HG03460 (cell line): ENCODE results near the gene AGAP1.

Experiments used
- ATAC-seq: cut with Tn5 transposase; IDR thresholded peaks from one replicate; pipeline ENCODE4 v1.9.1; 2021; ENCODE audit not compliant: unreplicated experiment

Gene AGAP1

GRCh38 chr2:235486729-235487128 is 7.1 kb upstream of the AGAP1 start:
- no peak for ATAC-seq

GRCh38 chr2:235489897-235490296 is 3.9 kb upstream of the AGAP1 start:
- ATAC-seq, result no peak

- ATAC-seq, result no peak
These were observed 946 bp upstream of the AGAP1 start for GRCh38 chr2:235492850-235493344.

- no peak for ATAC-seq
These were observed 455 bp upstream of the AGAP1 start for GRCh38 chr2:235493402-235493774.

- no peak for ATAC-seq
These were observed 1.0 kb downstream of the AGAP1 start for GRCh38 chr2:235494716-235495372.

GRCh38 chr2:235495373-235496238 is 1.8 kb downstream of the AGAP1 start:
- ATAC-seq, result no peak

- ATAC-seq, result no peak
These were observed 2.4 kb downstream of the AGAP1 start for GRCh38 chr2:235496239-235496621.

- no peak for ATAC-seq
These were observed 3.3 kb downstream of the AGAP1 start for GRCh38 chr2:235497096-235497495.

- ATAC-seq, result no peak
These were observed 4.7 kb downstream of the AGAP1 start for GRCh38 chr2:235498541-235498940.

GRCh38 chr2:235498946-235499812 is 5.3 kb downstream of the AGAP1 start:
- ATAC-seq, result no peak

- no peak for ATAC-seq
These were observed 6.4 kb downstream of the AGAP1 start for GRCh38 chr2:235500110-235500760.

GRCh38 chr2:235500761-235501672 is 7.2 kb downstream of the AGAP1 start:
- ATAC-seq, result no peak

- no peak for ATAC-seq
These were observed 7.8 kb downstream of the AGAP1 start for GRCh38 chr2:235501673-235502031.

- ATAC-seq, result no peak
These were observed 8.5 kb downstream of the AGAP1 start for GRCh38 chr2:235502336-235502735.

- ATAC-seq, result no peak
These were observed 10.8 kb downstream of the AGAP1 start for GRCh38 chr2:235504441-235505180.

- no peak for ATAC-seq
These were observed 11.4 kb downstream of the AGAP1 start for GRCh38 chr2:235505181-235505741.

GRCh38 chr2:235506291-235506996 is 12.6 kb downstream of the AGAP1 start:
- no peak for ATAC-seq

- ATAC-seq, result no peak
These were observed 13.3 kb downstream of the AGAP1 start for GRCh38 chr2:235506997-235507615.
